Transverse colon (tissue), 4 donors: ENCODE measurements around the gene ZFC3H1. TPM values are rescaled to one million over a fixed set of nuclear protein-coding genes. Genes with fewer than 3 reads are reported as not detected.

Experiments used
- DNase-seq: peaks from one replicate; pipeline ENCODE4 v3.0.0-alpha.2; 2019
- H3K27ac ChIP-seq, 4 donors: fragments of 200-600 bp; sonication (generic); 2 replicates each; pipeline ENCODE4 v1.5.1; 2016 to 2018; ENCODE audit warnings: inconsistent platforms in 4 of 4
- H3K27me3 ChIP-seq: fragments of 200-600 bp; sonication (generic); 2 replicates; pipeline ENCODE4 v1.5.1; 2017; ENCODE audit warnings: inconsistent platforms
- H3K36me3 ChIP-seq, 4 donors: fragments of 200-600 bp; sonication (generic); 2 replicates each; pipeline ENCODE4 v1.5.1; 2017 to 2019; ENCODE audit warnings: inconsistent platforms in 4 of 4
- H3K4me1 ChIP-seq, 4 donors: fragments of 200-600 bp; sonication (generic); 2 replicates each; pipeline ENCODE4 v1.5.1; 2017 to 2020; ENCODE audit warnings: inconsistent platforms in 4 of 4
- H3K4me3 ChIP-seq, 4 donors: fragments of 200-600 bp; sonication (generic); 1 replicate in 1 of 4; 2 replicates in 3 of 4; pipeline versions ENCODE4 v1.5.1 to v1.6.1; 2017 to 2019; ENCODE audit warnings: inconsistent platforms in 4 of 4
- H3K9me3 ChIP-seq, 2 donors: fragments of 200-600 bp; sonication (generic); 2 replicates each; pipeline ENCODE4 v1.5.1; 2017 to 2019; ENCODE audit warnings: inconsistent platforms in 2 of 2
- EP300 ChIP-seq: sonication (generic); formaldehyde crosslinking; IDR thresholded peaks from one replicate; pipeline ENCODE4 v1.6.1; 2017; ENCODE audit warnings: antibody characterized with exemption, low read depth
- POLR2A ChIP-seq: fragments of 450-650 bp; IDR thresholded peaks from one replicate; pipeline ENCODE4 v1.6.1; 2016; ENCODE audit warnings: antibody characterized with exemption, mild to moderate bottlenecking, moderate library complexity
- POLR2AphosphoS5 ChIP-seq, 3 donors: sonication (generic); formaldehyde crosslinking; IDR thresholded peaks; one replicate each; pipeline ENCODE4 v1.6.1; 2016; ENCODE audit warnings: antibody characterized with exemption in 3 of 3
- WGBS, 2 donors: methylation state at CpG; one replicate each; pipeline ENCODE4 v1.1.5; 2018; ENCODE audit warnings: low coverage in 1 of 2; 5-methylcytosine and 5-hydroxymethylcytosine counted together
- in situ Hi-C, 4 donors: fragments of 200-750 bp; cut with MboI; loops; one replicate each; pipeline versions ENCODE4 v1.15.0 to v1.15.1; 2017; ENCODE audit warnings: low sequenced_read_pairs in 3 of 4, low pct_ligation_motif_present in 1 of 4, low pct_unique_long_range_greater_than_20kb in 1 of 4
- intact Hi-C: fragments of 100-400 bp; cut with DNase I; formaldehyde crosslinking; loops from one replicate; pipeline ENCODE4 v1.15.1; 2023; ENCODE audit warnings: low total_unique reads
- total RNA-seq, 4 donors: library from RNA; depleted of rRNA; stranded (reverse); fragments of >200 nt; gene quantifications; one replicate each; pipeline ENCODE4 v1.1.0, GENCODE V29; 2016
- TF ChIP-seq, protein P1 (sequence below), 5 experiments: fragments of 200-600 bp in 3 of 5; fragments of 450-650 bp in 2 of 5; sonication (generic) in 3 of 5; IDR thresholded peaks; 1 replicate in 2 of 5; 2 replicates in 3 of 5; pipeline ENCODE4 v1.5.1; 2016 to 2017; ENCODE audit warnings: antibody characterized with exemption in 5 of 5, inconsistent platforms in 3 of 5, mild to moderate bottlenecking in 2 of 5, moderate library complexity in 1 of 5

Gene ZFC3H1
- total RNA-seq, 4 donors from 2014 or later = 61.9 to 141 (median 91.6) TPM

DNA sequence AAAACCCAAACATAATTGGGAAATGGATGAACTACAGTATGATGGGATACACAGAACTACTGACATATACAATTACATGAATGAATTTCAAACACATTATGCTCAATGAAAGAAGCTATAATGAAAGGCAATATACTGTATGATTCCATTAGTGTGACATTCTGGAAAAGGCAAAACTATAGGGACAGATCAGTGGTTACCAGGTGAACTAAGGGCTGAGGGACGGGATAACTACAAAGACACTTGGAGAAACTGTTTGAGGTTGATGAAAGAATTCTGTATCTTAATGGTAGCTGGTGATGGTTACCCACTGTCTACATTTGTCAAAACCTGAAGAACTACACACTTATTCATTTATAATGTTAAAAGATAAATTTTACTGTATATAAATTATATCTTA, 7.7 kb downstream of the ZFC3H1 start:
- Histone ChIP-seq H3K4me3 (no peak overlapping the region), H3K27me3 (no peaks in the 10 kb centered on the region), H3K36me3 (peaks cover 0 to 54% (median 26%) of the 10 kb centered on the region in 4 donors), H3K9me3 (peaks cover 0 to 7% of the 10 kb centered on the region in 2 donors), H3K4me1 (peaks cover 5 to 37% (median 19%) of the 10 kb centered on the region in 4 donors), H3K27ac (no peak overlapping the region)
- TF ChIP-seq, protein P1, sequence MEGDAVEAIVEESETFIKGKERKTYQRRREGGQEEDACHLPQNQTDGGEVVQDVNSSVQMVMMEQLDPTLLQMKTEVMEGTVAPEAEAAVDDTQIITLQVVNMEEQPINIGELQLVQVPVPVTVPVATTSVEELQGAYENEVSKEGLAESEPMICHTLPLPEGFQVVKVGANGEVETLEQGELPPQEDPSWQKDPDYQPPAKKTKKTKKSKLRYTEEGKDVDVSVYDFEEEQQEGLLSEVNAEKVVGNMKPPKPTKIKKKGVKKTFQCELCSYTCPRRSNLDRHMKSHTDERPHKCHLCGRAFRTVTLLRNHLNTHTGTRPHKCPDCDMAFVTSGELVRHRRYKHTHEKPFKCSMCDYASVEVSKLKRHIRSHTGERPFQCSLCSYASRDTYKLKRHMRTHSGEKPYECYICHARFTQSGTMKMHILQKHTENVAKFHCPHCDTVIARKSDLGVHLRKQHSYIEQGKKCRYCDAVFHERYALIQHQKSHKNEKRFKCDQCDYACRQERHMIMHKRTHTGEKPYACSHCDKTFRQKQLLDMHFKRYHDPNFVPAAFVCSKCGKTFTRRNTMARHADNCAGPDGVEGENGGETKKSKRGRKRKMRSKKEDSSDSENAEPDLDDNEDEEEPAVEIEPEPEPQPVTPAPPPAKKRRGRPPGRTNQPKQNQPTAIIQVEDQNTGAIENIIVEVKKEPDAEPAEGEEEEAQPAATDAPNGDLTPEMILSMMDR (IDR thresholded peaks at IDR 0.05) = no peak
- TF ChIP-seq POLR2AphosphoS5 (IDR thresholded peaks at IDR 0.05) = no peak
- TF ChIP-seq EP300 = no peak
- TF ChIP-seq POLR2A = no peak
- in situ Hi-C loops (no loop called here), intact Hi-C loops (no loop called here)
- DNase-seq = no peak
- whole genome bisulfite sequencing, 2 donors = 86 to 100% methylated on average over 1 of the region's 1 CpG

- in situ Hi-C loops = no loop called here
These were observed 8.2 kb downstream of the ZFC3H1 start for GRCh38 chr12:71655495-71655894.

GRCh38 chr12:71654200-71654599, 9.4 kb downstream of the ZFC3H1 start:
- H3K36me3 ChIP-seq = peaks cover 0 to 42% (median 22%) of the 10 kb centered on the region in 4 donors
- in situ Hi-C loops (no loop called here), intact Hi-C loops (no loop called here)
- 50 to 96% methylated on average over 2 to 3 of the region's 3 CpGs for WGBS, 2 donors
- H3K27me3 ChIP-seq = no peaks in the 10 kb centered on the region
- TF ChIP-seq EP300 (no peak), POLR2AphosphoS5 (IDR thresholded peaks at IDR 0.05) (no peak), POLR2A (no peak)
- TF ChIP-seq, protein P1 (IDR thresholded peaks at IDR 0.05) = no peak
- no peak overlapping the region for H3K27ac ChIP-seq
- peaks cover 0 to 7% of the 10 kb centered on the region in 2 donors for H3K9me3 ChIP-seq
- H3K4me1 ChIP-seq = peaks cover 5 to 30% (median 16%) of the 10 kb centered on the region in 4 donors
- DNase-seq = no peak
- H3K4me3 ChIP-seq = no peak overlapping the region

More at GRCh38 chr12:71655495-71655894, 8.2 kb downstream of the ZFC3H1 start:
- 17 to 52% methylated on average over 1 of the region's 1 CpG for WGBS, 2 donors
- peaks cover 0 to 54% (median 26%) of the 10 kb centered on the region in 4 donors for H3K36me3 ChIP-seq
- no peak overlapping the region for H3K27ac ChIP-seq
- TF ChIP-seq POLR2AphosphoS5 (IDR thresholded peaks at IDR 0.05) (no peak), EP300 (no peak)
- TF ChIP-seq, protein P1 (IDR thresholded peaks at IDR 0.05) = no peak
- H3K27me3 ChIP-seq = no peaks in the 10 kb centered on the region
- H3K4me1 ChIP-seq = peaks cover 5 to 36% (median 18%) of the 10 kb centered on the region in 4 donors
- DNase-seq = no peak
- peaks cover 0 to 7% of the 10 kb centered on the region in 2 donors for H3K9me3 ChIP-seq
- intact Hi-C loops = no loop called here
- no peak overlapping the region for H3K4me3 ChIP-seq

DNA sequence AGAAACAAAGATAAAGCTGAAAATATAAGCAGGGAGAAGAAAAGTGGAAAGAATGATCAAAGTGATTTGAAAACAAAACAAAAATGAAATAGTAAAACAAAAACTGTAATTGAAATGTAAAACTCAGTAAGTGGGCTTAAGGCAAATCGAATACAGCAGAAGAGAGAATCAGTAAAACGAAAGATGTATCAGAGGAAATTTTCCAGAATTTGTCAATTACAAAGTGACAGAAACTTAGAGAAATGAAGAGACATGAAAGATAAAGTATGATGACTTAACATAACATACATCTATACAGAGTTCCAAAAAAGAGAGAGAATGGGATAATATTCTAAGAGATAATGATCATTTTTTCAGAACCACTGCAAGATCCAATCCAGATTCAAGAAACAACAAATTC, 10.5 kb downstream of the ZFC3H1 start:
- Histone ChIP-seq H3K36me3 (peaks cover 0 to 37% (median 16%) of the 10 kb centered on the region in 4 donors), H3K27ac (no peak overlapping the region), H3K4me1 (peaks cover 5 to 30% (median 16%) of the 10 kb centered on the region in 4 donors), H3K27me3 (no peaks in the 10 kb centered on the region), H3K4me3 (no peak overlapping the region), H3K9me3 (peaks cover 0 to 7% of the 10 kb centered on the region in 2 donors)
- intact Hi-C loops = no loop called here
- in situ Hi-C loops = no loop called here
- TF ChIP-seq POLR2A (no peak), POLR2AphosphoS5 (IDR thresholded peaks at IDR 0.05) (no peak)
- no peak for DNase-seq
- 94 to 96% methylated on average over 2 of the region's 2 CpGs for WGBS, 2 donors

GRCh38 chr12:71652656-71653055, 11.0 kb downstream of the ZFC3H1 start:
- in situ Hi-C loops (no loop called here), intact Hi-C loops (no loop called here)
- peaks cover 0 to 7% of the 10 kb centered on the region in 2 donors for H3K9me3 ChIP-seq
- peaks cover 0 to 33% (median 14%) of the 10 kb centered on the region in 4 donors for H3K36me3 ChIP-seq
- TF ChIP-seq POLR2A (no peak), POLR2AphosphoS5 (IDR thresholded peaks at IDR 0.05) (no peak), EP300 (no peak)
- TF ChIP-seq, protein P1 (IDR thresholded peaks at IDR 0.05) = no peak
- H3K27me3 ChIP-seq = no peaks in the 10 kb centered on the region
- H3K27ac ChIP-seq = no peak overlapping the region
- peaks cover 5 to 30% (median 16%) of the 10 kb centered on the region in 4 donors for H3K4me1 ChIP-seq
- no peak for DNase-seq
- WGBS, 2 donors = 73 to 100% methylated on average over 1 of the region's 1 CpG
- no peak overlapping the region for H3K4me3 ChIP-seq
